Mesenchymal stem cell (in vitro differentiated cells and primary cell): ENCODE data around the gene SPRTN.

ENCODE experiments used
- DNase-seq: peaks from one replicate; pipeline ENCODE4 v3.0.0-alpha.2; 2013
- H2AFZ ChIP-seq: one replicate; pipeline ENCODE4 v1.6.1; 2013; ENCODE audit warnings: low read depth, mild to moderate bottlenecking, control low read depth, inconsistent platforms, low read length, moderate library complexity
- H2AK5ac ChIP-seq: 2 replicates; pipeline ENCODE4 v1.6.1; 2013; ENCODE audit warnings: low read length, moderate library complexity, mild to moderate bottlenecking, inconsistent platforms; ENCODE audit not compliant: severe bottlenecking
- H2BK120ac ChIP-seq: one replicate; pipeline ENCODE4 v1.6.1; 2013; ENCODE audit warnings: low read depth, mild to moderate bottlenecking, inconsistent platforms, low read length, moderate library complexity
- H2BK12ac ChIP-seq, 2 experiments: one replicate each; pipeline ENCODE4 v1.6.1; 2013; ENCODE audit warnings: inconsistent platforms in 2 of 2, low read length in 2 of 2, mild to moderate bottlenecking in 2 of 2, moderate library complexity in 2 of 2, control low read depth in 1 of 2
- H2BK15ac ChIP-seq: one replicate; pipeline ENCODE4 v1.6.1; 2013; ENCODE audit warnings: mild to moderate bottlenecking, low read depth, inconsistent platforms; ENCODE audit not compliant: poor library complexity, severe bottlenecking
- H2BK5ac ChIP-seq: 2 replicates; pipeline ENCODE4 v1.6.1; 2013; ENCODE audit warnings: low read depth, mild to moderate bottlenecking, low read length, control low read depth, inconsistent platforms; ENCODE audit not compliant: poor library complexity, severe bottlenecking
- H3K14ac ChIP-seq, 2 experiments: one replicate each; pipeline ENCODE4 v1.6.1; 2013; ENCODE audit warnings: inconsistent platforms in 2 of 2, low read length in 2 of 2, control low read depth in 1 of 2, mild to moderate bottlenecking in 1 of 2, moderate library complexity in 1 of 2
- H3K18ac ChIP-seq, 2 experiments: one replicate each; pipeline ENCODE4 v1.6.1; 2013; ENCODE audit warnings: inconsistent platforms in 2 of 2, low read length in 2 of 2, control low read depth in 1 of 2, low read depth in 1 of 2, mild to moderate bottlenecking in 1 of 2
- H3K23ac ChIP-seq, 2 experiments: one replicate each; pipeline ENCODE4 v1.6.1; 2013; ENCODE audit warnings: inconsistent platforms in 2 of 2, low read length in 2 of 2, mild to moderate bottlenecking in 2 of 2, moderate library complexity in 2 of 2, control low read depth in 1 of 2
- H3K27ac ChIP-seq: 2 replicates; pipeline ENCODE4 v1.5.1; 2013; ENCODE audit warnings: mild to moderate bottlenecking, moderate library complexity, low read length, control low read depth, inconsistent platforms; ENCODE audit not compliant: poor library complexity, severe bottlenecking
- H3K27me3 ChIP-seq, 2 experiments: 2 replicates each; pipeline versions ENCODE4 v1.6.1 to v1.7.0; 2013; ENCODE audit warnings: low read length in 2 of 2, mild to moderate bottlenecking in 2 of 2, moderate library complexity in 2 of 2, control low read depth in 1 of 2, inconsistent platforms in 1 of 2; ENCODE audit not compliant: control insufficient read depth in 1 of 2, insufficient read depth in 1 of 2
- H3K36me3 ChIP-seq, 2 experiments: 2 replicates each; pipeline versions ENCODE4 v1.6.1 to v1.7.0; 2013; ENCODE audit warnings: low read length in 2 of 2, control low read depth in 1 of 2, inconsistent platforms in 1 of 2, low read depth in 1 of 2, mild to moderate bottlenecking in 1 of 2; ENCODE audit not compliant: insufficient read depth in 2 of 2, control insufficient read depth in 1 of 2
- H3K4ac ChIP-seq, 2 experiments: one replicate each; pipeline ENCODE4 v1.6.1; 2013; ENCODE audit warnings: inconsistent platforms in 2 of 2, low read length in 2 of 2, mild to moderate bottlenecking in 2 of 2, moderate library complexity in 2 of 2, control low read depth in 1 of 2, low read depth in 1 of 2
- H3K4me1 ChIP-seq: 2 replicates; pipeline ENCODE4 v1.6.1; 2013; ENCODE audit warnings: low read depth, low read length, control low read depth; ENCODE audit not compliant: control insufficient read depth, insufficient read depth
- H3K4me2 ChIP-seq: 2 replicates; pipeline ENCODE4 v1.6.1; 2013; ENCODE audit warnings: low read length, mild to moderate bottlenecking, inconsistent platforms; ENCODE audit not compliant: poor library complexity, severe bottlenecking
- H3K4me3 ChIP-seq, 2 experiments: 2 replicates each; pipeline versions ENCODE4 v1.5.1 to v1.7.0; 2013; ENCODE audit warnings: low read length in 2 of 2, mild to moderate bottlenecking in 2 of 2, control low read depth in 1 of 2, low read depth in 1 of 2; ENCODE audit not compliant: insufficient read depth in 1 of 2
- H3K79me1 ChIP-seq: replicated peaks from 2 replicates; pipeline ENCODE4 v1.6.1; 2013; ENCODE audit warnings: mild to moderate bottlenecking, control low read depth, low read length, inconsistent platforms; ENCODE audit not compliant: poor library complexity, severe bottlenecking
- H3K9ac ChIP-seq: 2 replicates; pipeline ENCODE4 v1.7.0; 2013; ENCODE audit warnings: mild to moderate bottlenecking, low read length, moderate library complexity
- H3K9me3 ChIP-seq: 2 replicates; pipeline ENCODE4 v1.7.0; 2013; ENCODE audit warnings: mild to moderate bottlenecking, low read length; ENCODE audit not compliant: control insufficient read depth
- H4K8ac ChIP-seq: one replicate; pipeline ENCODE4 v1.6.1; 2013; ENCODE audit warnings: inconsistent platforms, mild to moderate bottlenecking, low read length, moderate library complexity
- H4K91ac ChIP-seq: one replicate; pipeline ENCODE4 v1.6.1; 2013; ENCODE audit warnings: mild to moderate bottlenecking, low read length, inconsistent platforms
- WGBS: methylation state at CpG from one replicate; pipeline ENCODE4 v1.1.7; 2013; ENCODE audit warnings: mixed read lengths; 5-methylcytosine and 5-hydroxymethylcytosine counted together

SPRTN gene

GRCh38 chr1:231382426-231382825 lies 44.3 kb downstream of the SPRTN start:
- Histone ChIP-seq H3K18ac (no peak overlapping the region), H3K9me3 (no peaks in the 10 kb centered on the region), H3K36me3 (no peaks in the 10 kb centered on the region), H2BK5ac (no peak overlapping the region), H4K91ac (no peak overlapping the region), H2AFZ (no peak overlapping the region), H3K4me2 (no peak overlapping the region), H2BK120ac (no peak overlapping the region), H3K4me3 (no peak overlapping the region), H3K9ac (no peak overlapping the region), H3K23ac (no peak overlapping the region), H2BK12ac (no peak overlapping the region), H3K27ac (no peak overlapping the region), H3K4me1 (peaks cover 2% of the 10 kb centered on the region), H3K79me1 (peaks cover 23% of the 10 kb centered on the region), H3K27me3 (no peaks in the 10 kb centered on the region), H3K4ac (no peak overlapping the region), H3K14ac (no peak overlapping the region), H2AK5ac (no peak overlapping the region), H2BK15ac (no peak overlapping the region), H4K8ac (no peak overlapping the region)
- WGBS: 100% methylated on average over 3 of the region's 3 CpGs
- DNase-seq: no peak

- Histone ChIP-seq H2BK5ac (no peak overlapping the region), H3K14ac (no peak overlapping the region), H3K9ac (no peak overlapping the region), H3K9me3 (no peaks in the 10 kb centered on the region), H3K23ac (no peak overlapping the region), H3K27ac (no peak overlapping the region), H3K4me1 (peaks cover 3% of the 10 kb centered on the region), H2AFZ (no peak overlapping the region), H2BK12ac (no peak overlapping the region), H3K4me3 (no peak overlapping the region), H4K8ac (no peak overlapping the region), H3K4ac (no peak overlapping the region), H3K36me3 (no peaks in the 10 kb centered on the region), H2BK120ac (no peak overlapping the region), H3K4me2 (no peak overlapping the region), H3K18ac (no peak overlapping the region), H2BK15ac (no peak overlapping the region), H3K27me3 (no peaks in the 10 kb centered on the region), H2AK5ac (no peak overlapping the region), H4K91ac (no peak overlapping the region), H3K79me1 (peaks cover 24% of the 10 kb centered on the region)
- WGBS: 55% methylated on average over 5 of the region's 5 CpGs
- DNase-seq: peak; percentile 34
Observed at GRCh38 chr1:231383159-231383860, 45.2 kb downstream of the SPRTN start.

DNA sequence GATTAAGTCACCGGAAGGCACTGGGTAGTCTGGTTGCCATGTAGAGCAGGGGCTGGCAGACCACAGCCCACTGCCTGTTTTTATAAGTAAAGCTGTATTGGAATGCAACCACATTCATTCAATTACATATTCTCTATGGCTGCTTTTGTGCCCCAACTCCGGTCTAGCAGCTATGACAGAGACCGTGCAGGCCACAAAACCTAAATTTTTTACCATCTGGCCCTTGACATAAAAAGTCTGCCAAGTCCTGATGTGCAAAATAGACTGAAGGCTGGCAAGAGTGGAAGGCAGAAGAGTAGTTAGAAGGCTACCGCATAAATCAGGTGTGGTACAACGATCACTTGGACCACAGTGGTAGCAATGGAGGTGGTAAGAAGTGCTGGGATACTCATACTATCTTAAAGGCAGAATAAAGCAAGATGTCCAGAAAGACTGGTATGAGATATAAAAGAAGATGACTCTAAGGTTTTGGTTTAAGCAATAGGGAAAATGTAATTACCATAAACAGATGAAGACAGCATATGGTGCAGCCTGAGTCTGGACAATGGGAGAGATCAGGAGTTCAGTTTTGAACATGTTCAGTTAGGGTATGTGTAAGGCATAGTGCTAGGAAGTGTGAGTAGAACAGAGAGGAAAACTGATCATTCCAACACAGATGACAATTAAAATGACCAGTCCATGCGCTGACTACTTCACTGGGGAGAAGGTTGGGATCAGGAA lies 46.8 kb downstream of the SPRTN start:
- Histone ChIP-seq H2AFZ (no peak overlapping the region), H2BK120ac (no peak overlapping the region), H3K27me3 (no peaks in the 10 kb centered on the region), H3K27ac (no peak overlapping the region), H2BK12ac (no peak overlapping the region), H3K4me1 (peaks cover 4% of the 10 kb centered on the region), H4K91ac (peak overlapping the region; percentile 3), H3K36me3 (no peaks in the 10 kb centered on the region), H2BK15ac (no peak overlapping the region), H2BK5ac (no peak overlapping the region), H3K4ac (no peak overlapping the region), H3K9ac (no peak overlapping the region), H3K14ac (no peak overlapping the region), H2AK5ac (peak overlapping the region; percentile 9), H3K79me1 (peaks cover 22% of the 10 kb centered on the region), H4K8ac (no peak overlapping the region), H3K4me2 (no peak overlapping the region), H3K18ac (no peak overlapping the region), H3K4me3 (no peak overlapping the region), H3K9me3 (no peaks in the 10 kb centered on the region), H3K23ac (no peak overlapping the region)
- 95% methylated on average over 6 of the region's 6 CpGs for WGBS
- no peak for DNase-seq

- no peaks in the 10 kb centered on the region for H3K36me3 ChIP-seq
- H2AK5ac ChIP-seq: no peak overlapping the region
- WGBS: 92% methylated on average over 2 of the region's 2 CpGs
- H3K9me3 ChIP-seq: no peaks in the 10 kb centered on the region
- no peaks in the 10 kb centered on the region for H3K27me3 ChIP-seq
- H2AFZ ChIP-seq: no peak overlapping the region
- no peak overlapping the region for H3K18ac ChIP-seq
- H4K8ac ChIP-seq: no peak overlapping the region
- no peak overlapping the region for H3K9ac ChIP-seq
- peaks cover 4% of the 10 kb centered on the region for H3K4me1 ChIP-seq
- H3K4me2 ChIP-seq: no peak overlapping the region
- no peak overlapping the region for H3K14ac ChIP-seq
- no peak overlapping the region for H2BK120ac ChIP-seq
- no peak overlapping the region for H2BK5ac ChIP-seq
- no peak overlapping the region for H2BK15ac ChIP-seq
- DNase-seq: no peak
- H3K4me3 ChIP-seq: no peak overlapping the region
- H3K4ac ChIP-seq: no peak overlapping the region
- H3K27ac ChIP-seq: no peak overlapping the region
- H3K23ac ChIP-seq: no peak overlapping the region
- no peak overlapping the region for H2BK12ac ChIP-seq
- H4K91ac ChIP-seq: no peak overlapping the region
- H3K79me1 ChIP-seq: peaks cover 20% of the 10 kb centered on the region
Observed at GRCh38 chr1:231385416-231385748, 47.3 kb downstream of the SPRTN start.
